ENCODE results near the gene CYTH2.

Gene CYTH2

GRCh38 chr19:48476176-48476575, 7.0 kb downstream of the CYTH2 start:
- TF ChIP-seq MYNN (tag by site-specific recombination; IDR thresholded peaks at IDR 0.05; ENCODE audit: borderline replicate concordance) (no peak), ZNF239 (tag by site-specific recombination; IDR thresholded peaks at IDR 0.05) (no peak), PRDM1 (tag by site-specific recombination; IDR thresholded peaks at IDR 0.05) (no peak)
- H3K27ac ChIP-seq (ENCODE audit: extremely low read depth, low read depth, low read length), result no peak overlapping the region
- no peaks in the 10 kb centered on the region for H3K9me3 ChIP-seq (ENCODE audit: control insufficient read depth, insufficient read depth, low read depth, low read length)
- POLR2A ChIA-PET, result interaction anchor here (2.1 to 3.1 kb wide), 2 partner anchors 12 to 17 kb away, joined by 8 read pairs; no protein-coding TSS in a partner anchor
- H3K36me3 ChIP-seq (ENCODE audit: control insufficient read depth in 2 of 2, insufficient read depth in 1 of 2, low read length in 2 of 2), result peaks cover 40 to 89% of the 10 kb centered on the region in 2 experiments
- CTCF ChIA-PET, result interaction anchor here (3.4 kb wide), 1 partner anchor 14 kb away, joined by 18 read pairs; no protein-coding TSS in a partner anchor
- no peaks in the 10 kb centered on the region for H3K4me1 ChIP-seq (ENCODE audit: control insufficient read depth, insufficient read depth, low read length)
- H3K4me3 ChIP-seq (ENCODE audit: low read depth, low read length), result no peak overlapping the region

GRCh38 chr19:48477067-48477685, 8.0 kb downstream of the CYTH2 start:
- H3K9me3 ChIP-seq (ENCODE audit: control insufficient read depth, insufficient read depth, low read depth, low read length), result no peaks in the 10 kb centered on the region
- POLR2A ChIA-PET, result interaction anchor here (2.1 to 3.1 kb wide), 2 partner anchors 11 to 16 kb away, joined by 8 read pairs; no protein-coding TSS in a partner anchor
- CTCF ChIA-PET, result no interaction called here
- H3K4me3 ChIP-seq (ENCODE audit: low read depth, low read length), result no peak overlapping the region
- peaks cover 38 to 79% of the 10 kb centered on the region in 2 experiments for H3K36me3 ChIP-seq (ENCODE audit: control insufficient read depth in 2 of 2, insufficient read depth in 1 of 2, low read length in 2 of 2)
- H3K4me1 ChIP-seq (ENCODE audit: control insufficient read depth, insufficient read depth, low read length), result no peaks in the 10 kb centered on the region
- no peak overlapping the region for H3K27ac ChIP-seq (ENCODE audit: extremely low read depth, low read depth, low read length)
- TF ChIP-seq ZSCAN18 (tag by site-specific recombination; IDR thresholded peaks at IDR 0.05), result no peak
- no peak for TF ChIP-seq ZSCAN5A (tag by site-specific recombination; IDR thresholded peaks at IDR 0.05)
- TF ChIP-seq ZNF792 (tag by site-specific recombination; IDR thresholded peaks at IDR 0.05), result no peak
- no peak for TF ChIP-seq ZBTB17 (tag by site-specific recombination; IDR thresholded peaks at IDR 0.05)
- TF ChIP-seq ZNF157 (tag by site-specific recombination; IDR thresholded peaks at IDR 0.05), result no peak
- no peak for TF ChIP-seq ZNF670 (tag by site-specific recombination; IDR thresholded peaks at IDR 0.05; ENCODE audit: low read depth)
- TF ChIP-seq SP7 (tag by site-specific recombination; IDR thresholded peaks at IDR 0.05), result no peak
- TF ChIP-seq ZNF354C (tag by site-specific recombination; IDR thresholded peaks at IDR 0.05; ENCODE audit: borderline replicate concordance, low read depth), result no peak
- TF ChIP-seq PRDM10 (tag by site-specific recombination; IDR thresholded peaks at IDR 0.05), result no peak
- TF ChIP-seq ZNF391 (tag by site-specific recombination; IDR thresholded peaks at IDR 0.05; ENCODE audit: borderline replicate concordance, low read depth), result no peak
- no peak for TF ChIP-seq ZNF704 (tag by site-specific recombination; IDR thresholded peaks at IDR 0.05)
- no peak for TF ChIP-seq ZNF24 (tag by site-specific recombination; IDR thresholded peaks at IDR 0.05)
- TF ChIP-seq ZBTB10 (tag by site-specific recombination; IDR thresholded peaks at IDR 0.05), result no peak
- no peak for TF ChIP-seq ZBTB1 (tag by site-specific recombination; IDR thresholded peaks at IDR 0.05)
- no peak for TF ChIP-seq ZNF561 (tag by site-specific recombination; IDR thresholded peaks at IDR 0.05; ENCODE audit: borderline replicate concordance)
- no peak for TF ChIP-seq ZNF560 (tag by site-specific recombination; IDR thresholded peaks at IDR 0.05; ENCODE audit: borderline replicate concordance)

Data from HEK293 (cell line).